BJ (cell line): ENCODE data around the gene KCNG2. TPM values are rescaled to one million over a fixed set of nuclear protein-coding genes. Genes with fewer than 3 reads are reported as not detected.

ENCODE experiments used
- CTCF ChIA-PET: fragments of 350-600 bp; formaldehyde crosslinking; extraction: SDS; loops from one replicate; lab custom pipeline; 2021; ENCODE audit warnings: antibody characterized with exemption, inconsistent platforms; lab: Yijun Ruan, JAX
- POLR2A ChIA-PET: fragments of 300-600 bp; sonication (Branson Sonifier 250); formaldehyde crosslinking; extraction: SDS; loops from one replicate; lab custom pipeline; 2021; ENCODE audit warnings: antibody characterized with exemption; lab: Charles Lee
- DNase-seq: peaks from one replicate; pipeline ENCODE4 v3.0.0-alpha.2; 2011; ENCODE audit warnings: low read depth
- H3K27me3 ChIP-seq: 2 replicates; pipeline ENCODE4 v1.6.0; 2011; ENCODE audit warnings: low read length; ENCODE audit not compliant: control insufficient read depth, insufficient read depth
- H3K36me3 ChIP-seq: 2 replicates; pipeline ENCODE4 v1.5.1; 2011; ENCODE audit warnings: low read length; ENCODE audit not compliant: control insufficient read depth, insufficient read depth
- H3K4me3 ChIP-seq: 2 replicates; pipeline ENCODE4 v1.5.1; 2011; ENCODE audit warnings: low read depth, mild to moderate bottlenecking, control low read depth, low read length
- CTCF ChIP-seq: IDR thresholded peaks from 2 replicates; pipeline ENCODE4 v1.5.1; 2011; ENCODE audit warnings: low read depth, mild to moderate bottlenecking, control low read depth, inconsistent platforms, low read length, moderate library complexity; ENCODE audit not compliant: insufficient read depth
- polyA plus RNA-seq: library from polyadenylated mRNA; depleted of rRNA; stranded (reverse); fragments of >200 nt; gene quantifications from 2 replicates; pipeline ENCODE4 v1.2.3, GENCODE V29; 2011

Gene KCNG2
- polyA plus RNA-seq, 1 experiment, result not detected

- ChIA-PET POLR2A (no interaction called here), CTCF (interaction anchor here (1.1 kb wide), 1 partner anchor 16 kb away, joined by 3 read pairs; no protein-coding TSS in a partner anchor)
- DNase-seq, result no peak
- no peak for TF ChIP-seq CTCF
- Histone ChIP-seq H3K27me3 (no peaks in the 10 kb centered on the region), H3K4me3 (no peak overlapping the region), H3K36me3 (peaks cover 12% of the 10 kb centered on the region)
Measured at GRCh38 chr18:79753391-79753851, 44.3 kb upstream of the KCNG2 start.

- CTCF ChIA-PET, result interaction anchor here (1.1 to 1.2 kb wide), 2 partner anchors 10 to 17 kb away, joined by 3 read pairs; no protein-coding TSS in a partner anchor
- Histone ChIP-seq H3K4me3 (no peak overlapping the region), H3K36me3 (peaks cover 9% of the 10 kb centered on the region), H3K27me3 (no peaks in the 10 kb centered on the region)
- no peak for DNase-seq
- TF ChIP-seq CTCF, result no peak
- POLR2A ChIA-PET, result no interaction called here
Measured at GRCh38 chr18:79754022-79754761, 43.5 kb upstream of the KCNG2 start.

- ChIA-PET POLR2A (no interaction called here), CTCF (interaction anchor here (1.2 kb wide), 1 partner anchor 11 kb away, joined by 3 read pairs; no protein-coding TSS in a partner anchor)
- no peak for DNase-seq
Measured at GRCh38 chr18:79754831-79755351, 42.8 kb upstream of the KCNG2 start.

GRCh38 chr18:79755496-79756142 lies 42.1 kb upstream of the KCNG2 start:
- no peak for DNase-seq

More at GRCh38 chr18:79754831-79755351, 42.8 kb upstream of the KCNG2 start:
- no peak overlapping the region for H3K4me3 ChIP-seq
- TF ChIP-seq CTCF, result no peak
- H3K27me3 ChIP-seq, result no peaks in the 10 kb centered on the region
- peaks cover 9% of the 10 kb centered on the region for H3K36me3 ChIP-seq

More at GRCh38 chr18:79755496-79756142, 42.1 kb upstream of the KCNG2 start:
- TF ChIP-seq CTCF, result no peak
- POLR2A ChIA-PET, result no interaction called here
- H3K27me3 ChIP-seq, result no peaks in the 10 kb centered on the region
- no peak overlapping the region for H3K4me3 ChIP-seq
- CTCF ChIA-PET, result no interaction called here
- peaks cover 9% of the 10 kb centered on the region for H3K36me3 ChIP-seq
